ENCODE measurements around the gene HEG1. TPM values are rescaled to one million over a fixed set of nuclear protein-coding genes. Genes with fewer than 3 reads are reported as not detected.
"Not testable (repeated sequence)": the region's sequence is repeated elsewhere in the genome, so short reads cannot be mapped to it uniquely, and the experiment has no call there.

HEG1 gene
- total RNA-seq, 2 experiments from 2014 or later, result 5.9 to 6.4 TPM

DNA sequence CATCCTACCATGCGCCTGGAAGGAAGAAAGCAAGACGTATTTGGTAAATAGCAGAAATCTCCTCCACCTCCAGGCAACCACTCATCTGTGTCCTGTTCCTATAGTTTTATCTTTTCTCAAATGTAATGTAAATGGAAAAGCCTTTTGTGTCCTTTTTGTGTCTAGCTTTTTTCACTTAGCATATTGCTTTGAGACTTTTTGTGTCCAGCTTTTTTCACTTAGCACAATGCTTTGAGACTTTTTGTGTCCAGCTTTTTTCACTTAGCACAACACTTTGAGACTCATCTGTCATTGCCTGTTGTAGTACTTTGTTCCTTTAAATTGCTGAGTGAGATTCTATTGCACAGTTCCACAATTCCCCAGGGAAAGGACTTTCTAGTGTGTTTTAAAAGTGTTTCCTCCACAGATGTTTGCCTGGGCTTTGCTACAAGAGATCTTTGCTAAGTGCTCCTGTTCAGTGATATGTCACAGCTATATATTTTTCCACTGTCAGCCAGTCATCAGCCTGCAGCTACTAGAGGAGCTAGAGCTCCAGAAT, 93.3 kb downstream of the HEG1 start:
- DNase-seq, result no peak
- H3K27ac Mint-ChIP-seq, result no peak overlapping the region

DNA sequence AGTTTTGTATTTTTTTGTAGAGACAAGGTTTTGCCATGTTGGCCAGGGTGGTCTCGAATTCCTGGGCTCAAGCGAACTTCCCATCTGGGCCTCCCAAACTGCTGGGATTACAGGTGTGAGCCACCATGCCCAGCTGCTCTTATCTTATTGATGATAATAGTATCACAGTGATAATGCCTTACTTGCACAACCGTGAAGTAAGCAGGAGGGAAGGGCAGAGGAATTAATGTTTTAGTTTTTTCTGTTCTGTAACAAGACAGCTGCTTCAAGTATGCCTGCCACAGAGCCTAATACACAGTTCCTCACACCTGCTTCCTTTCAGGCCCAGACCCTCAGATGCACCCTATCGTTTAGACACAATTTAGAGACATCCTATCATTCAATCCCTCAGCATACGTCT, 95.1 kb downstream of the HEG1 start:
- ATAC-seq, result no peak
- intact Hi-C loops (cut with DNase I, micrococcal nuclease), result no loop called here

More for the DNA sequence above, 93.3 kb downstream of the HEG1 start:
- ChIA-PET CTCF (interaction anchor here (0.6 to 0.7 kb wide), 2 partner anchors 10 to 36 kb away, joined by 3 to 4 read pairs; no protein-coding TSS in a partner anchor), POLR2A (interaction anchor here (0.8 kb wide), 1 partner anchor 353 kb away, joined by 9 read pairs; no protein-coding TSS in a partner anchor)
- ATAC-seq, result no peak
- H3K4me1 Mint-ChIP-seq, result peaks cover 8% of the 10 kb centered on the region
- H3K27me3 Mint-ChIP-seq, result no peaks in the 10 kb centered on the region
- no peaks in the 10 kb centered on the region for H3K9me3 Mint-ChIP-seq (ENCODE audit: low read depth)
- intact Hi-C loops (cut with DNase I, micrococcal nuclease), result no loop called here
- H3K4me3 Mint-ChIP-seq, result no peak overlapping the region
- no peaks in the 10 kb centered on the region for H3K36me3 Mint-ChIP-seq (ENCODE audit: low read depth)

GRCh38 chr3:124960105-124960504, 95.7 kb downstream of the HEG1 start:
- CTCF ChIA-PET, result interaction anchor here (0.6 to 2.1 kb wide), 3 partner anchors 8 to 271 kb away, joined by 3 to 5 read pairs (median 4); no protein-coding TSS in a partner anchor
- ATAC-seq (no peak), DNase-seq (no peak)
- POLR2A ChIA-PET, result no interaction called here
- Mint-ChIP-seq H3K9me3 (ENCODE audit: low read depth) (peaks cover 3% of the 10 kb centered on the region), H3K27ac (no peak overlapping the region), H3K4me3 (no peak overlapping the region), H3K27me3 (peaks cover 2% of the 10 kb centered on the region), H3K4me1 (peaks cover 6% of the 10 kb centered on the region), H3K36me3 (ENCODE audit: low read depth) (no peaks in the 10 kb centered on the region)
- intact Hi-C loops (cut with DNase I, micrococcal nuclease), result no loop called here

More for the DNA sequence above, 95.1 kb downstream of the HEG1 start:
- H3K4me3 Mint-ChIP-seq, result no peak overlapping the region
- H3K27ac Mint-ChIP-seq, result no peak overlapping the region
- ChIA-PET CTCF (interaction anchor here (0.6 to 2.1 kb wide), 3 partner anchors 9 to 272 kb away, joined by 3 to 5 read pairs (median 4); no protein-coding TSS in a partner anchor), POLR2A (no interaction called here)
- H3K27me3 Mint-ChIP-seq, result peaks cover 2% of the 10 kb centered on the region
- peaks cover 3% of the 10 kb centered on the region for H3K9me3 Mint-ChIP-seq (ENCODE audit: low read depth)
- no peak for DNase-seq
- H3K4me1 Mint-ChIP-seq, result peaks cover 8% of the 10 kb centered on the region
- H3K36me3 Mint-ChIP-seq (ENCODE audit: low read depth), result no peaks in the 10 kb centered on the region

- H3K36me3 Mint-ChIP-seq (ENCODE audit: low read depth); H3K27ac Mint-ChIP-seq; CTCF ChIA-PET; DNase-seq; ATAC-seq; H3K27me3 Mint-ChIP-seq; POLR2A ChIA-PET; H3K4me3 Mint-ChIP-seq; intact Hi-C loops (cut with DNase I, micrococcal nuclease); H3K9me3 Mint-ChIP-seq (ENCODE audit: low read depth); H3K4me1 Mint-ChIP-seq: not testable (repeated sequence)
Observed at GRCh38 chr3:124957951-124958350, 97.8 kb downstream of the HEG1 start.

DNA sequence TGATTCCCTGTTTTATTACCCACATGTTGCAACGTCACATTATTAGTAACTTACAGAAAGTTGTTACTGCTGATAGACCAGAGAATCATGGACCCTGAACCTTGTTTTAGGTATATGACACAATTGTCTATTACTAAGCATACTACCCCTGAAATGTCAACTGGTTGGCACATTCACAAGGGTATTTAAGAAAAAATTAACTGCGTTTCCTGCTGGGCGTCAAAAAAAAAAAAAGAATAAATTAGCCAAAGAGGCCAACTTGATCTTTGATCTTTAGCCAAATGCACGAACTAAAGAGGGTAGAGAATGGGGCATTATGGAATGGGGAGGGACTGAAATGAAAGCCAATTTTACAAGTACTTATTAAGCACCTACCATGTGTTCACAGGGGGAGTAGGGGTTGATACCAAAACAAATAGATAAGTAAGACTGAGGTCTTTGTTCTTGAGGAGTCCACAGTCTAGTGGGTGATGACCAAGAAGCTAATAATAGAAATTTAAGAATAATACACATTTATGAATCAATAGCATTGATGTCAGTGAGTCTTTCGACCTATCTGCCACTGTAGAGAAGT, 103.4 kb downstream of the HEG1 start:
- Mint-ChIP-seq H3K27me3 (peaks cover 2% of the 10 kb centered on the region), H3K9me3 (ENCODE audit: low read depth) (peaks cover 3% of the 10 kb centered on the region), H3K4me1 (no peaks in the 10 kb centered on the region), H3K4me3 (no peak overlapping the region), H3K27ac (no peak overlapping the region), H3K36me3 (ENCODE audit: low read depth) (no peaks in the 10 kb centered on the region)
- ChIA-PET CTCF (interaction anchor here (1.2 kb wide), 1 partner anchor 8 kb away, joined by 4 read pairs; no protein-coding TSS in a partner anchor), POLR2A (no interaction called here)
- intact Hi-C loops (cut with DNase I, micrococcal nuclease), result no loop called here
- no peak for ATAC-seq
- DNase-seq, result no peak

DNA sequence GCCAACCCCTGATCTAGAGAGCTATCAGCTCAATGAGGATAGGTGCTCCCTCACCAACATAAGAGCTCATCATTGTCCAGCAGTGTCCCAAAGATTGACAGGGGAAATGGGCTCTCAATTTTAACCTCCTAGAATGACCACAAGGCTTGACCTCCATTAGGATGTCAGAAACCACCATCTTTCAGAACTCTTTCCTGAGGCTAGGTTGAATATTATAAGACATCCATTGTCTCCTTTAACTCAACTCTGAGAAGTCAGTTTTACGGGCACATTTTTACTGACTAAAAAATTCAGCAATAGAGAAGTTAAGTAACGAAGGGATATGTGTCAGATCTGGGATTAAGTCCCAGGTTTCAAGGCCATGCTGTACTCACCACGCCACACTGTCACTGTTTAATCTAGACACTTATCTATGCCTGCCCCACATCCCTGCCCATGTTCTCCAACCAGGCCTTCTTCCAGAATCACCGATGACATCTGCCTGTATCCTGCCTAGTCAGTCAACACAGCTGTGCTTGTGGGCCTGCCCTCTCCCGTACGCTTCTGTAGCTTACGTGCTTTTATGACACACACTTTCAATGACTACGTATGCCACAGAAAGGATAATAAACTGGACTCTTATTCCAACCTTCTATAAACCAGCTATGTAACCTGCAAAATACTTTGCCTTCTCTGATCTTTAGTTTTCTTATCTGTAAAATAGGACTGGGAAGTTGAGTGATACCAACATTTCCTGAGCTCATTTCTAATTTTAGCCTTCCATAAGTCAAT, 104.1 kb downstream of the HEG1 start:
- intact Hi-C loops (cut with DNase I, micrococcal nuclease), result no loop called here
- CTCF ChIA-PET, result interaction anchor here (0.6 to 1.2 kb wide), 2 partner anchors 9 to 13 kb away, joined by 3 to 4 read pairs; no protein-coding TSS in a partner anchor
- DNase-seq (no peak), ATAC-seq (no peak)
- Mint-ChIP-seq H3K27ac (no peak overlapping the region), H3K36me3 (ENCODE audit: low read depth) (no peaks in the 10 kb centered on the region), H3K27me3 (no peaks in the 10 kb centered on the region), H3K9me3 (ENCODE audit: low read depth) (no peaks in the 10 kb centered on the region), H3K4me3 (no peak overlapping the region), H3K4me1 (no peaks in the 10 kb centered on the region)
- POLR2A ChIA-PET, result interaction anchor here (0.9 kb wide), 1 partner anchor 107 kb away, joined by 5 read pairs; no protein-coding TSS in a partner anchor

DNA sequence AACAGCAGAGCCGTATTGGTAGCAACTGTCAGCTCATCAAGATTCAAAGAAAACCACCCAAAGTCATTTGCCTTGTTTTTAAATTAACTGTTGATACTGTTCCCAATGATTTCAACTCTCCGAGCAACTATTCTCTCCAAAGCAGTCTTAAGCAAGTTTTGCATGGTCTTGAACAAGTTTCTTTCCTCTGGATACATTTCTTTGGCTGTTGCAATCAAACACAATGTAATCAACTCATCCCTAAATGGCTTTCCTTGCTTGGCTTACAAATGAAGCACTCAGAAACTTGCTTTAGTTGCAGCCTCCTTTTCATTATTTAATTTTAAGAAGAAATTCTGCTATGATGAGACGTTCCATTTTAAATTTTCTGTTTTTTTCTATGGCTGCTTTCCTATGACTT, 105.8 kb downstream of the HEG1 start:
- intact Hi-C loops (cut with DNase I, micrococcal nuclease), result no loop called here
- Mint-ChIP-seq H3K27ac (no peak overlapping the region), H3K4me1 (no peaks in the 10 kb centered on the region), H3K9me3 (ENCODE audit: low read depth) (no peaks in the 10 kb centered on the region), H3K27me3 (no peaks in the 10 kb centered on the region), H3K36me3 (ENCODE audit: low read depth) (no peaks in the 10 kb centered on the region), H3K4me3 (no peak overlapping the region)
- POLR2A ChIA-PET, result no interaction called here
- CTCF ChIA-PET, result no interaction called here
- ATAC-seq, result no peak
- no peak for DNase-seq

- no peak overlapping the region for H3K27ac Mint-ChIP-seq
- ChIA-PET CTCF (interaction anchor here (1.2 kb wide), 1 partner anchor 8 kb away, joined by 3 read pairs; the partner anchor contains the start of gene MUC13), POLR2A (no interaction called here)
- DNase-seq, result no peak
- no peak for ATAC-seq
- H3K36me3 Mint-ChIP-seq (ENCODE audit: low read depth), result no peaks in the 10 kb centered on the region
- no peak overlapping the region for H3K4me3 Mint-ChIP-seq
- H3K4me1 Mint-ChIP-seq, result no peaks in the 10 kb centered on the region
- peaks cover 4% of the 10 kb centered on the region for H3K27me3 Mint-ChIP-seq
- no peaks in the 10 kb centered on the region for H3K9me3 Mint-ChIP-seq (ENCODE audit: low read depth)
- intact Hi-C loops (cut with DNase I, micrococcal nuclease), result no loop called here
Observed at GRCh38 chr3:124942613-124943012, 113.2 kb downstream of the HEG1 start.

DNA sequence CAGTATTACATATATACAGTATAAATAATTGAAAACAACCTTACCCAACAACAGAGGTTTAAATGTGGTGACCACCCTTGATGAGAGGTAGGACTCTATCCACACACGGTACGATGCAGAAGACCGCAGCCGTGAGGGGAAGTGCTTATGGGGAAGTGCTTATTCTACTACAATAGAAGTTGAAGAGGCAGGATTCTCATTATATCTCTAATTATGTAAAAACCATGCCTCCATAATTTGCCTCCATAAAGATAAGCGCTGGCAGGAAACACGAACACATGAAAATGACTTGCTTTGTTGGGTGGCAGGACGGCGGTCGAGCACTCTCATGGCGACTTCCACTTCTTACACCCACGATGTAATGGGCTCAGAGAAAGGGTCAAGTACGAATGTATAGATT, 114.0 kb downstream of the HEG1 start:
- ChIA-PET CTCF (no interaction called here), POLR2A (no interaction called here)
- Mint-ChIP-seq H3K27me3 (peaks cover 4% of the 10 kb centered on the region), H3K9me3 (ENCODE audit: low read depth) (no peaks in the 10 kb centered on the region), H3K4me3 (no peak overlapping the region), H3K4me1 (no peaks in the 10 kb centered on the region), H3K36me3 (ENCODE audit: low read depth) (no peaks in the 10 kb centered on the region), H3K27ac (no peak overlapping the region)
- intact Hi-C loops (cut with DNase I, micrococcal nuclease), result no loop called here
- no peak for DNase-seq
- no peak for ATAC-seq

GRCh38 chr3:124939661-124940060, 116.1 kb downstream of the HEG1 start:
- ATAC-seq (no peak), DNase-seq (no peak)
- Mint-ChIP-seq H3K4me1 (no peaks in the 10 kb centered on the region), H3K4me3 (no peak overlapping the region), H3K9me3 (ENCODE audit: low read depth) (no peaks in the 10 kb centered on the region), H3K27me3 (peaks cover 7% of the 10 kb centered on the region), H3K36me3 (ENCODE audit: low read depth) (no peaks in the 10 kb centered on the region), H3K27ac (no peak overlapping the region)
- ChIA-PET POLR2A (no interaction called here), CTCF (interaction anchor here (0.7 kb wide), 1 partner anchor 263 kb away, joined by 3 read pairs; no protein-coding TSS in a partner anchor)
- intact Hi-C loops (cut with DNase I, micrococcal nuclease), result no loop called here

DNA sequence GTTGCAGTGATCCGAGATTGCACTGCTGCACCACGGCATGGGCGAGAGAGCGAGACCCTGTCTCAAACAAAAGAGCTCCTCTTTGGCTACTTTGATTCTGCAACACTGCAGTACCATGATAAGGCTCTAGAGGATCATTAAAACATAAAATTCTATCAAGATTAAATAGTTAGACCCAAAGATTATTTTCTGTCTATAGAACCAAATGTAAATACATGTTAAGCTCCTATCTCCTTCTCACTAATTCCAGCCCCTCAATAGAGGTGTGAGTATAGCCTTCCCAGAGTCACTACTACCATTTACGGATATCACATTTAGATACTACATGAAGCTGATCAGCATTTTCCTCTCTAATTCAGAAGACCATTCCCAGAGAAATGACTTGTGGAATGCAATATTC, 116.9 kb downstream of the HEG1 start:
- POLR2A ChIA-PET, result no interaction called here
- CTCF ChIA-PET, result interaction anchor here (1.2 to 2.7 kb wide), 2 partner anchors 10 to 12 kb away, joined by 3 to 9 read pairs; no protein-coding TSS in a partner anchor
- no peaks in the 10 kb centered on the region for H3K9me3 Mint-ChIP-seq (ENCODE audit: low read depth)

More for the DNA sequence above, 116.9 kb downstream of the HEG1 start:
- intact Hi-C loops (cut with DNase I, micrococcal nuclease), result no loop called here
- H3K27me3 Mint-ChIP-seq, result peaks cover 7% of the 10 kb centered on the region
- no peaks in the 10 kb centered on the region for H3K4me1 Mint-ChIP-seq
- no peak overlapping the region for H3K4me3 Mint-ChIP-seq
- DNase-seq, result no peak
- no peak for ATAC-seq
- no peak overlapping the region for H3K27ac Mint-ChIP-seq
- H3K36me3 Mint-ChIP-seq (ENCODE audit: low read depth), result no peaks in the 10 kb centered on the region
